ENCODE measurements around the gene PLXNA3. TPM values are rescaled to one million over a fixed set of nuclear protein-coding genes. Genes with fewer than 3 reads are reported as not detected.

The PLXNA3 gene
- total RNA-seq, 4 donors from 2014 or later: 17.0 to 44.4 (median 24.2) TPM

- Histone ChIP-seq H3K36me3 (peaks cover 0 to 75% (median 0%) of the 10 kb centered on the region in 3 donors), H3K4me3 (no peak overlapping the region), H3K9me3 (no peaks in the 10 kb centered on the region), H3K4me1 (no peaks in the 10 kb centered on the region), H3K27ac (no peak overlapping the region), H3K27me3 (no peaks in the 10 kb centered on the region)
- TF ChIP-seq POLR2A (IDR thresholded peaks at IDR 0.05) (no peak), EP300 (IDR thresholded peaks at IDR 0.05) (no peak), CTCF (IDR thresholded peaks at IDR 0.05) (no peak)
- WGBS, 2 donors: 93% methylated on average over 14 of the region's 14 CpGs; no CpG with 5 or more reads in 1 of the 2 donors
- DNase-seq (ENCODE audit: low spot score in 2 of 2): no peak
Measured at GRCh38 chrX:154470434-154470833, 12.4 kb downstream of the PLXNA3 start.

GRCh38 chrX:154470914-154471568 lies 13.0 kb downstream of the PLXNA3 start:
- H3K36me3 ChIP-seq: peaks cover 0 to 69% (median 0%) of the 10 kb centered on the region in 3 donors
- no peak for DNase-seq (ENCODE audit: low spot score in 2 of 2)
- no peak for TF ChIP-seq CTCF (IDR thresholded peaks at IDR 0.05)
- TF ChIP-seq EP300 (IDR thresholded peaks at IDR 0.05): no peak
- TF ChIP-seq POLR2A (IDR thresholded peaks at IDR 0.05): no peak
- H3K27ac ChIP-seq: no peak overlapping the region
- no peak overlapping the region for H3K4me3 ChIP-seq
- 83 to 91% methylated on average over 11 to 23 of the region's 23 CpGs for WGBS, 2 donors
- H3K4me1 ChIP-seq: no peaks in the 10 kb centered on the region
- no peaks in the 10 kb centered on the region for H3K9me3 ChIP-seq
- H3K27me3 ChIP-seq: no peaks in the 10 kb centered on the region

- WGBS, 2 donors: 82 to 83% methylated on average over 15 to 23 of the region's 23 CpGs
- no peak overlapping the region for H3K4me3 ChIP-seq
- DNase-seq (ENCODE audit: low spot score in 2 of 2): no peak
- peaks cover 0 to 58% (median 0%) of the 10 kb centered on the region in 3 donors for H3K36me3 ChIP-seq
- no peaks in the 10 kb centered on the region for H3K4me1 ChIP-seq
- TF ChIP-seq EP300 (IDR thresholded peaks at IDR 0.05) (no peak), CTCF (IDR thresholded peaks at IDR 0.05) (no peak), POLR2A (IDR thresholded peaks at IDR 0.05) (no peak)
- no peak overlapping the region for H3K27ac ChIP-seq
- H3K27me3 ChIP-seq: no peaks in the 10 kb centered on the region
- H3K9me3 ChIP-seq: no peaks in the 10 kb centered on the region
Measured at GRCh38 chrX:154471839-154472684, 14.0 kb downstream of the PLXNA3 start.

- Histone ChIP-seq H3K9me3 (no peaks in the 10 kb centered on the region), H3K27me3 (no peaks in the 10 kb centered on the region), H3K4me3 (no peak overlapping the region), H3K27ac (no peak overlapping the region), H3K4me1 (peaks cover 0 to 3% (median 0%) of the 10 kb centered on the region in 4 donors), H3K36me3 (peaks cover 0 to 49% (median 0%) of the 10 kb centered on the region in 3 donors)
- DNase-seq (ENCODE audit: low spot score in 2 of 2): no peak
- WGBS, 2 donors: 74 to 78% methylated on average over 9 to 26 of the region's 28 CpGs
- TF ChIP-seq CTCF (IDR thresholded peaks at IDR 0.05) (no peak), EP300 (IDR thresholded peaks at IDR 0.05) (no peak), POLR2A (IDR thresholded peaks at IDR 0.05) (no peak)
Measured at GRCh38 chrX:154472685-154473632, 14.9 kb downstream of the PLXNA3 start.
